Measurements from ENCODE around the gene ZNF385D. TPM values are rescaled to one million over a fixed set of nuclear protein-coding genes. Genes with fewer than 3 reads are reported as not detected.
A peak's percentile ranks its signal among the peaks of the same experiment; 100 is the strongest.

The ZNF385D gene
- 10 to 100 TPM in 3 of 4 donors, 1 to 10 TPM in 1; 9.1 to 17.9 (median 13.0) TPM for polyA plus RNA-seq (ENCODE audit: insufficient read length in 4 of 4)

GRCh38 chr3:21750831-21751391, at the start of gene ZNF385D:
Gene ZNF385D, minus strand, starts transcription at chr3:21751210. Its CDS starts 294 bp downstream, at chr3:21750916.
- peak in 3 of 4 donors; percentile 51 to 58 (median 55) for DNase-seq (ENCODE audit: low read depth in 4 of 4, low spot score in 2 of 4)

- DNase-seq (ENCODE audit: low read depth in 4 of 4, low spot score in 2 of 4), result no peak
Observed at GRCh38 chr3:21798356-21799088, 47.5 kb upstream of the ZNF385D start.

GRCh38 chr3:21795921-21796320, 44.9 kb upstream of the ZNF385D start:
- no peak for DNase-seq (ENCODE audit: low read depth in 4 of 4, low spot score in 2 of 4)

- no peak for DNase-seq (ENCODE audit: low read depth in 4 of 4, low spot score in 2 of 4)
Observed at GRCh38 chr3:21795152-21795837, 44.3 kb upstream of the ZNF385D start.

- no peak for DNase-seq (ENCODE audit: low read depth in 4 of 4, low spot score in 2 of 4)
Observed at GRCh38 chr3:21794291-21794690, 43.3 kb upstream of the ZNF385D start.

- DNase-seq (ENCODE audit: low read depth in 4 of 4, low spot score in 2 of 4), result no peak
Observed at GRCh38 chr3:21792176-21792575, 41.2 kb upstream of the ZNF385D start.

- no peak for DNase-seq (ENCODE audit: low read depth in 4 of 4, low spot score in 2 of 4)
Observed at GRCh38 chr3:21791356-21791755, 40.3 kb upstream of the ZNF385D start.

- no peak for DNase-seq (ENCODE audit: low read depth in 4 of 4, low spot score in 2 of 4)
Observed at GRCh38 chr3:21790466-21790865, 39.5 kb upstream of the ZNF385D start.

- DNase-seq (ENCODE audit: low read depth in 4 of 4, low spot score in 2 of 4), result no peak
Observed at GRCh38 chr3:21789730-21790129, 38.7 kb upstream of the ZNF385D start.

GRCh38 chr3:21786438-21786797, 35.4 kb upstream of the ZNF385D start:
- DNase-seq (ENCODE audit: low read depth in 4 of 4, low spot score in 2 of 4), result no peak

- DNase-seq (ENCODE audit: low read depth in 4 of 4, low spot score in 2 of 4), result no peak
Observed at GRCh38 chr3:21785765-21786437, 34.9 kb upstream of the ZNF385D start.

GRCh38 chr3:21783839-21784238, 32.8 kb upstream of the ZNF385D start:
- DNase-seq (ENCODE audit: low read depth in 4 of 4, low spot score in 2 of 4), result no peak

- DNase-seq (ENCODE audit: low read depth in 4 of 4, low spot score in 2 of 4), result no peak
Observed at GRCh38 chr3:21781355-21781754, 30.3 kb upstream of the ZNF385D start.

GRCh38 chr3:21779909-21780308, 28.9 kb upstream of the ZNF385D start:
- no peak for DNase-seq (ENCODE audit: low read depth in 4 of 4, low spot score in 2 of 4)

GRCh38 chr3:21778715-21779114, 27.7 kb upstream of the ZNF385D start:
- no peak for DNase-seq (ENCODE audit: low read depth in 4 of 4, low spot score in 2 of 4)

- DNase-seq (ENCODE audit: low read depth in 4 of 4, low spot score in 2 of 4), result no peak
Observed at GRCh38 chr3:21777821-21778220, 26.8 kb upstream of the ZNF385D start.

GRCh38 chr3:21766002-21766401, 15.0 kb upstream of the ZNF385D start:
- DNase-seq (ENCODE audit: low read depth in 4 of 4, low spot score in 2 of 4), result no peak

GRCh38 chr3:21755896-21756295, 4.9 kb upstream of the ZNF385D start:
- DNase-seq (ENCODE audit: low read depth in 4 of 4, low spot score in 2 of 4), result no peak

GRCh38 chr3:21754839-21755238, 3.8 kb upstream of the ZNF385D start:
- DNase-seq (ENCODE audit: low read depth in 4 of 4, low spot score in 2 of 4), result no peak

GRCh38 chr3:21752749-21753347, 1.8 kb upstream of the ZNF385D start:
- DNase-seq (ENCODE audit: low read depth in 4 of 4, low spot score in 2 of 4), result peak in 1 of 4 donors; percentile 32

- no peak for DNase-seq (ENCODE audit: low read depth in 4 of 4, low spot score in 2 of 4)
Observed at GRCh38 chr3:21751886-21752285, 876 bp upstream of the ZNF385D start.

All from left renal cortex interstitium (tissue), 4 donors.